DMS153 treated with DMSO at 0.1 percent for 48 hours (cell line): Measurements from ENCODE around the gene THNSL1.
A peak's percentile ranks its signal among the peaks of the same experiment; 100 is the strongest.
"Not testable (repeated sequence)": the region's sequence is repeated elsewhere in the genome, so short reads cannot be mapped to it uniquely, and the experiment has no call there.

ENCODE experiments used
- DNase-seq: peaks from one replicate; lab custom pipeline; 2025; ENCODE audit not compliant: unreplicated experiment; lab: John Stamatoyannopoulos, UW

Gene THNSL1

DNA sequence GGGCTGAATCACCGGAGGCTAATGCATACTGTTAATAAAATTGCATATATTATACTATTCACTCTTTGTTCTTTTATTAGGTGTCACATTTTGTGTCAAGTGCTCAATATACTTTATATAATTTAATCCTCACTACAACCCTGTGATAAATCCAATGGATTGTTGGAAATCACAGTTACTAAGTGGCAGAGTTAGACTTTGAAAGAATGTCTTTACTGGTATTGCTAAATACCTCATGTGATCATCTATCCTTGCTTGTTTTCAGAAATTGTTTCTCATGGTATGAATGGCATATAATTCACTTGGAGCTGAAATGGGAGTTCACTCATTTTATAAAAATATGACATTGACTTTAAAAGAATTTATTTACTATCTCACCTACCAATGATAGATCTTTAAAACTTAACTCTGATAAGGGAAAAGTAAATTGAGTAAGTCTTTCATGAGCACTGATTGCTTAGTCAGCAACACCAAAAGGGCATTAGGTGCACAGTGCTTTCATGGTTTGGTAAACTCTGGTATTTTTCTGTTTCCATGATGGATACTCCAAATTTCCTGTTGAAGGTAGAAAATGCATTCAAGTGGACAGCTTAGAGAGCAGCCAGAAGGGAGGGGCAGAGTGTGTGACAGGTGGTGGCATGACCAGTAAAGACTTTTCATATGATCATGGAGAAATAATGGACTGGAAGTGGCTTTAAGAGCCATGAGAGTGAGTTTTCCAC lies 23.0 kb upstream of the THNSL1 start:
- no peak for DNase-seq

DNA sequence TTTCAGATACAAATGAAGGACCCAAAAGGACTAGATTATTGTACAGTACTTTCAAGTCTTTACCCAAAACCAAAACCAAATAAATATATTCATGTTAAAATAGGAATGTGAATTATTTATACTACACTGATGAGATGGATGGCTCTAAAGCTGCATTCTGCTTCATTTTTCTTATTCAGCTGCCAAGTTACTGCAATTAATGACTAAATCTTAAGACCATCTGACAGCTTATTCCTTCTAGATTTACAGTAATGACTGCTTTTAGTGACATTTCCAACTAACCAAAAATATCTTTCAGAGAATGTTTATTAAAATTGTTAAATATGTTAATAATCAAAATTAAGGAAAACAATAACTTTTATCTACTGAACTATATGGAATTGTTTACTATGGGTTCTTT lies 21.3 kb upstream of the THNSL1 start:
- no peak for DNase-seq

DNA sequence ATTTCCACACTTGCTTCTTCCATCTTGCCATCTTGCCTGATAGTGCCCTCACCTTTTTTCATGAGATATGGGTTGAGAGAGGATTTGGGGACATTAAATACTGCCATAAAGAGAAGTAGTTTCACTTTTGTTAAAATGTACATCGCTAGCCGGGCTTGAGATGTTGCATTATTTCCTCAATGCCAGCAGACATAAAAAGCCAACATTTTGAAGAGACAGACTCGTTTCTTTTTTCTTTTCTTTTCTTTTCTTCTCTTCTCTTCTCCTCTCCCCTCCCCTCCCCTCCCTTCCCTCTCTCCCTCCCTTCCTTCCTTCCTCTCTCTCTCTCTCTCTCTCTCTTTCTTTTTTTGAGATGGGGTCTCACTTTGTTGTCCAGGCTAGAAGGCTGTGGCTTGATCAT lies 18.4 kb upstream of the THNSL1 start:
- no peak for DNase-seq

DNA sequence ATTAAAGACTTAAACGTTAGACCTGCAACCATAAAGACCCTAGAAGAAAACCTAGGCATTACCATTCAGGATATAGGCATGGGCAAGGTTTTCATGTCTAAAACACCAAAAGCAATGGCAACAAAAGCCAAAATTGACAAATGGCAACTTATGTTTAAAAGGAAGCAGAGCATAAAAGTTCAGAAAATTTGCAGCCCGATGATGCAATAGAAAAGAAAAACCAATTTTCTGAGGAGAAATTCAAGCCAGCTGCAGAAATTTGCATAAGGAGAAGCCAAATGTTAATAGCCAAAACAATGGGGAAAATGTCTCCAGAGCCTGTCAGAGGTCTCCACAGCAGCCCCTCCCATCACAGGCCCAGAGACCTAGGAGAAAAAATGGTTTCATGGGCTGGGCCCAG lies 4.8 kb upstream of the THNSL1 start:
- not testable (repeated sequence) for DNase-seq

DNA sequence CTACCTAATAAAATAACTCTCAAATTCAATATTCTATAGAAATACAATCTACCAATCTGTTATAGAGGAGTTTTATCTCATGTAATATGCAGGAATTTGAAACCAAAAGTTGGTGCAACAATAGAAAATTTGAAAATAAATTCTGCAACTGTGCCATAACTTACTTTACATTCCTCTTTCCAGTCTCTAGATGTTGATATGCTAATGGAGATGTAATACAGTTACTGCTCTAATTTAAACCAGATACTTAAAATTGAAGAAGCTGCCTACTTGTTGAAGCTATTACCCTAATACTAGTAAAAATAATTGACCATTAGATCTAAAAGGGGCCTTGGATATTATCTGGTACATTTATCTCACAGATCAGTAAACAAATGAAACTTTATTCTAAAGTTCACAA lies 1.8 kb upstream of the THNSL1 start:
- DNase-seq, result no peak

DNA sequence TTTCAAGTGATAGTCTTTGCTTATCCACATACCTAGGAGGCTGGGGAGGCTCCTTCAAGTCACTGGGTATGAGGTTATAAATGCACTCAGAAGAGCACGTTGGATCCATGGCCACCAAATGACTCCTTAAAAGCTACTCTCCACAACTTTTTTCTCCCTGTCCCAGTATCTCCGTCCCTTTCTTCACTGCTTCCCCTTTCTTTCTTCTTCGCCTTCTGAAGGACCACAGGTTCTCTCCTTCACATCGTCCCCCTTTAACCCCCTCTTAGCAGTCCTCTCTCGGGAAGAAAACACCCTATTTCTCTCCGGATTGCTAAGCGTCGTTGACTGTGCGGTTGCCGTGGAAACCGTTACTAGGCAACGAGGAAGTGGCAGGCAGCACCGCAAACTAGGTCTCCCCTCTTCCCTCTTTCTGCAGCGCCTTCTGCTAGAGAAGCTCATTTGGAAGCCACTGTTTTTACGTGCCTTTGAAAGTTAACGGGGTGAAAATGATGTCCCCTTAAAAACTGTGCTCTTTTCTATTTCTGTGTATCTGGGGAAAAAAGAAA lies 510 bp upstream of the THNSL1 start, which contains the start of gene ENKUR:
TSS of gene ENKUR (minus strand) at position 331 of the 548 bp plus-strand sequence. CDS start at position 109, 222 bp downstream.
- DNase-seq, result peak; percentile 76

- no peak for DNase-seq
These were observed 760 bp downstream of the THNSL1 start for GRCh38 chr10:25017154-25017590.

DNA sequence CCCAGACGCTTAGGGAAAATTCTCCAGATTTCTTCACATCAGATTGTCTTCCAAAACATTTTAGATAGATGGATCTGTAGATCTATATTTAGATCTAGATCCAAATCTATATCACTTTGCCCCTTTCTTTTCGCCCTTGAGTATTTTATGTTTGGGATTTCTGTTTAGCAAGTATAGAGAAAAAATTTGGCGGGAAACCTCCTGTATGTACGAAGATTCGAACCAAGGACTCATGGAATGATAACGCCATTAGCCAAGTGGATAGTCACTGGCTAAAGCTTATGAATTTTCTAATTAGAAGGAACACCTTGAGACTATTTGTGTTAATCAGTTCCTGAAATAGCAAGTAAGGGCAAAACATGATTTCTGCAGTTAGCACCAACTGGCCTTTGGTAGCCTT lies 1.2 kb downstream of the THNSL1 start:
- no peak for DNase-seq

DNA sequence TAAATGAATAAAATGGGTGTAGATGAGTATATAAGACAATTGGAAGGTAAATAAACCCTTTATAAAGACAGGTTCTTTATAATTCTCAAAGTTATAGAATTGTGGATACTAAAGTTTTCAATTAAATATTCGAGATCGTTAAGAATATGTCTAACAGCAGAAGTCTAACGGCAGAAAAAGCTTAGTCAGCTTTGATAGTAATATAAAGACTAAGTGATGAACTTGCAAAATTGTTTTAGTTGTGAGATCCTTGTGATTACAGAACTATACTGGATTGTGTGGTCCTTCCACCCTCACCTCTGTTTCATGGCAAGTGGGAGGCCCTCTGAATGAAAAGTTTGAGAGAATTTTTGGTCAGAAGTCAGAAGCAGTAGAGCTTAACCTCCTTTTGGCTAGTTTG lies 2.3 kb downstream of the THNSL1 start:
- no peak for DNase-seq

- no peak for DNase-seq
These were observed 6.9 kb downstream of the THNSL1 start for GRCh38 chr10:25023278-25023677.

- no peak for DNase-seq
These were observed 8.1 kb downstream of the THNSL1 start for GRCh38 chr10:25024528-25024927.

DNA sequence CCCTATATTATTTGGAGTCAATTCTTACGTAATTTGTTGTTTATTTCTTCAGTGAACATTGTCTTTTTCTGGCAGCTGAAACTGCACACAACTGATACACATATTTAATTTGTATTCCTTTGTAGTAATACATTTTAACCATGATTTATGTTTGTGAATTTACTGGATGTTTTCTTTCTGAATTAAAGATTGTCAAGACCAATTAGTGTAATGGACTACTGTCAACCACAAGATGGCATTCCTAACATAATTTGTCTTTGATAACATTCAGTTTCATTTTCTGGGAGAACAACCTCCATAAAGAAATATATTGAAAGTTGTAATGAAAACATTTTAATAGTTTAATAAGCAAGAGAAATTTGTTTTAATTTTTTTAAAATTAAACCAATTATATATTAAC lies 10.1 kb downstream of the THNSL1 start:
- no peak for DNase-seq

DNA sequence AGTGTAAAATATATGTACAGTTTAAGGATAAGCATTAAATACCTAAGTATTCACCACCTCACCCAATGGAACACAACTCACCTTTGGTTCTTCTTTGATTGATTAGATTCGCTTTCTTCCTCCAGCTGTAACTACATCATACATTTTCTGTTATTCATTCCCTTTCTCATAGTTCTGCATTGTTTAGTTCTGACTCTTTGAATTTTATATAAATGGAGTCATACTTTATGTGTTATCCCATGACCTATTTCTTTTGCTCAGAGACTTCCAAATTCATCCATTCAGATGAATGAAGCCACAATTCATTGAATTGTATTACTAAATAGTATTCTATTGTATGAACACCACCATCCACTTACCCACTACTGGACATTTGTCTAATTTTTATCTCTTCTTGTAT lies 12.3 kb downstream of the THNSL1 start:
- no peak for DNase-seq

DNA sequence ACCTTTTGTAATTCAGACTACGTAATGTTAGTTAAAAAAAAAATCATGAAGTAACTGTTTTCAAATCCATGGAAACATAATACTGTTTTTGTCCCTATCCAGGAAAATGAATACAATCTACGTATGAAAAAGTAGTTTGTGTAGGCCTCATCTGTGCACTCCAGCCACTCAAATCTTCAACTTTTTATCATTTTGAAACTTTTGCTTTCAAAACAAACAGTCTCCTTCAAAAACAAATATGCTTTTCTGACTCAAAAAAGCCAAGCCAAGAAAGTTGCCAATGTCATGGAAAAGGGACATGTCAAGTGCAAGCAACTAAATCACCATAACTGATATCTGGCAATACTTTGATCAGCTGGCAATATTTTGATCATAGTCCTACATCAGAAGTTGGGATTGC lies 13.1 kb downstream of the THNSL1 start:
- no peak for DNase-seq

- DNase-seq, result no peak
These were observed 20.0 kb downstream of the THNSL1 start for GRCh38 chr10:25036381-25036780.

GRCh38 chr10:25038325-25038724 lies 21.9 kb downstream of the THNSL1 start:
- no peak for DNase-seq

- DNase-seq, result no peak
These were observed 23.1 kb downstream of the THNSL1 start for GRCh38 chr10:25039531-25039930.

DNA sequence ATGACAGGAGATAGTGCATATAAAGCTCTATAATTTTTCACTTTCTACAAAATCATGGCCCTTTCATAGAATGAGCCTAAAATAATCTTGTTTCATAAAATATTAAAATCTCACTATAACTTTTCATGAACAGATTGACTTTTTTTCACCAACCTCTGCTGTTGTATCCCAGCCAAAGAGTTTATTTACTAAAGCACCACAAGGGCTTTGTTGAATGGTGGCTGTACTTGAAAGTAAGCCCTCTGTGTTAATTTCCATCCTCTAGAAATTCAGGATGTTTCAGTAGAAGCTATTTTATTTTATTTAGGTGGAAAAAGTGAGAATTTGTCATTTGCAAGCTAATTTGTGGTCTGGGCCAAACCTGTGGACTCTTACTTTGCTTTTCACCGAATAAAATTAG lies 30.2 kb downstream of the THNSL1 start:
- no peak for DNase-seq

- DNase-seq, result no peak
These were observed 30.7 kb downstream of the THNSL1 start for GRCh38 chr10:25047088-25047487.

DNA sequence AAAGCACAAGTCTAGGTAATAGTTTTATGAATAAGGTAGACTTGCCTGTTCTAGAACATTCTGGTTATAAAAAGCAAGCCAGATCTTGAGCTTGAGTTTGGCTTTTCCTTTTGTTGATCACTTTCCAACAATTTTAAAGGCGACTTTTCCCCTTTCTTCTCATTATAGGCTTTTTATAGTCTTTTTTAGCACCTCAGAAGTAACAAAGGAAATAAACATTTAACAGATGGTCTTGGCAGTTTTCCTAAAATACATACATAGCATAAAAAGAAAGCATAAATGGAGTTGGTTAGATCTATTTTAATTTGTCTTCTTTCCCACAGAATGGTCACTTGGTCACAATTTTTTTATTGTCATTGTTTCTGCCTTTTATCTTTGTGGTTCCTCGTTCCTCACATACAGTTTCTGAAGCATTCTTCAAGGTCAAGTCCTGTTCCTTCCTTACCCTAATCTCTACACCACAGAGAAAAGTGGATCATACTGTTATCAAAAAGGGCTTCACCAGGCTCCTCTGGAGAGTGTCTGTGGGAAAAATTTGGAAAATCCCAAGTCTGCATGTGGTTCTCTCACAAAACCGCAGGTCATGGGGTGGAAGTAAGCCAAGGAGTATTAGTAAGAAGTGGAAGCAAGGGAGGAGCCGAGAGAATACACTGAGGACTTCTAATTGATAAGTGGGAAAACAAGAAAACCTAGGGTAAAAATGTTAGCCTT lies 31.3 kb downstream of the THNSL1 start:
- DNase-seq, result no peak

GRCh38 chr10:25048450-25048849 lies 32.0 kb downstream of the THNSL1 start:
- DNase-seq, result no peak

GRCh38 chr10:25049966-25050365 lies 33.6 kb downstream of the THNSL1 start:
- no peak for DNase-seq
